GM18951 (cell line): Measurements from ENCODE around the gene AGTPBP1.

Experiments
- POLR2A ChIP-seq: IDR thresholded peaks from 4 replicates; pipeline ENCODE4 v1.6.1; 2011; ENCODE audit warnings: mild to moderate bottlenecking; ENCODE audit not compliant: insufficient read length, insufficient read depth; ENCODE audit errors: extremely low read depth
- in situ Hi-C: fragments of 300-500 bp; cut with MboI; formaldehyde crosslinking; loops from one replicate; pipeline ENCODE4 v1.12.0; 2022; ENCODE audit warnings: low sequenced_read_pairs, mixed read lengths, inconsistent platforms; ENCODE audit not compliant: unreplicated experiment

AGTPBP1 gene

DNA sequence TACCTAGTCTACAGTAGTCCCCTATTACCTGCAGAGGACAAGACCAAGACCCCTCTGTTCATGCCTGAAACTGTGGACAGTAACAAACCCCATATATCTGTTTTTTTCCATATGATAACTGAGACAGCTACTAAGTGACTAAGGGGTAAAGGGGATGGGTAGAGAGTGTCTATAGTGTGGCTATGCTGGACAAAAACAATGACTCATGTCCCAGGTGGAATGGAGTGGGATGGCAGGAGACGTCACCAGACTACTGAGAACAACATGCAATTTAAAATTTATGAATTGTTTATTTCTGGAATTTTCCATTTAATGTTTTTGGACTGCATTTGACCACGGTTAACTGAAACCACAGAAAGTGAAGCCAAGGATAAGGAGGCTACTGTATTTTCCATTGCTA, 171.8 kb downstream of the AGTPBP1 start:
- in situ Hi-C loops, result no loop called here
- TF ChIP-seq POLR2A, result no peak

DNA sequence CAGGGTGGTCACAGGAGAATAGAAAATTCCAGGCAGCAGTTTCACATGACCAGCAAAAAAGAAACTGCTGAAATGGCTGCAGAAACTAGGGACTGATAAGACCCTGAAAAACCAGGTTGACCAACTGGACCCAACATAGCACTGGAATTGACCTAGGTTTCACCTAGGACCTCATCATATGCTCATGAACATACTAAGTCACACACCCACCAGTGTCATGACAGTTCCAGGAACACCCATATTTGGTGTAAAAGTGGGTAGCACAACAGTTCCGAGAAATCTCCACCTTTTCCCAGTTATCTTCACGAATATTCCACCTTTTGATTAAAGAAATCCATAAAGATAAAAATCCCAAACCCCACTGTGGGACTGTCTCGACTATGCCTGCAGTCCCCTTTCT, 182.2 kb downstream of the AGTPBP1 start:
- in situ Hi-C loops, result no loop called here
- no peak for TF ChIP-seq POLR2A

DNA sequence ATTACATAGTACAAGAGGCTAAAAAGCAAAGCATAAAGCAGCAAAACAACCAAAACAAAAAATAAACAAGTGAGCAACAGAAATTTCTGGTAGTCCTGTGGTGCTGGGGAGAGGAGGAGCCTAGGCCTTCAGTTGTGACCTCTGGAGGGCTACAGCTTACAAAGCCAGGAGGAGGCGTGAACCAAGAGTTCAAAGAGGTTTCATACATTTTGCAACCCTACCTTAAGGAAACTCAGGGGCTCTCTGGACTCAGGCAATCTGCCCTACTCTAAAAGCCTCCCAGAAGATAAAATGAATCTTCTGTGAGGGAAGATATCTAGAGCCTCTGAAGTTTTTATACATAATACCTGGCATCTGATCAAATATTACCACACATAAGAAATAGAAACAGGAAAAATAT, 187.4 kb downstream of the AGTPBP1 start:
- in situ Hi-C loops, result no loop called here
- TF ChIP-seq POLR2A, result no peak

DNA sequence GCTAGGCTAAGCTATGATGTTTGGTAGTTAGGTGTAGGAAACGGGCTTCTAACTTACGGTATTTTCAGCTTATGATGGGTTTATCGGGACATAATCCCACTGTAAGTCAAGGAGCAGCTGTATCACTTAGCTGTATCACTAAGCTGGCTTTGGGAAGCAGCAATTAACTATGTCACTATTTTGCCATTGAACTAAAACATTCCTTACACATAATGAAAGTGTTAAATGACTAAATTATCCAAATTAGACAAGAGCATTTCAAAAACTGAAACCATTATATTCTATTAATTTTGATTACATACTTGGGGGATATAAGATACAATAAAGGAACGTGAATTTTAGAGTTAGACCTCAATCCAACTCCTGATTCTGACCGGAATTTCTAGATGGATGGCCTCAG, 188.3 kb downstream of the AGTPBP1 start:
- in situ Hi-C loops, result no loop called here
- no peak for TF ChIP-seq POLR2A

DNA sequence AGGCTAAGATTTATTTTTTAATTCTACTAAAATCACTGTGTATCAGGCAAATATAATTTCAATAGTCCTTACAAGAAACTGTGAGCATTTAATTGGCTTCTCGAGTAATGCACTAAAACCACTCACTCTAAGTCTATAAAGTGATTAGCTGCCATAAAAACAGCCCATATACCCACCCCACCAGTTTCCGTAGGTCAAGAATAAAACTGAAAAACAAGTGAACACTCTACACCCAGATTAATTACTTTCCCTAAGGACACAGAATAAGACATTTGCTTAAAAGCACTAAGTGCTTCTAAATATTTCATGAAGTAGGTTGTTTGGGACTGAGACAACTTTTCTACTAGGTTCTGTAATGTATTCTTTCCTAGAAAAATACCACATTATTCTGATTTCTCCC, 194.2 kb downstream of the AGTPBP1 start:
- in situ Hi-C loops, result no loop called here
- TF ChIP-seq POLR2A, result no peak

DNA sequence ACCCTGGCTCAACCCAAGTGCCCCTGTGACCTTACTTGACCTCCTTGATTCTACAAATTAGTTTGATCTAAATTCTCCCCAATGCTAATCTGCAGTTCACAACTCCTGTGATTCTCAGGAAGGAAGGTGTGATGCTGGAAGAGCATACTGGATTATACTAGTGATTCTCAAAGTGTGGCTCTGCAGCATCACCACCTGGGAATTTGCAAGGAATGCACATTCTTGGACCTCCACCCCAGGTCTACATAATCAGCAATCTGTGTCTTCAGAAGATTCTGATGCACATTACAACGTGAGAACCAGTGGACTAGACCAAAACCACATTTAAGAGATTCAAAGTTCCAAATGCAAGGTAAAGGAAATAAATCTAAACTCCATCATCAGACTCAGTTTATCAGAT, 198.6 kb downstream of the AGTPBP1 start:
- TF ChIP-seq POLR2A, result no peak
- in situ Hi-C loops, result no loop called here

DNA sequence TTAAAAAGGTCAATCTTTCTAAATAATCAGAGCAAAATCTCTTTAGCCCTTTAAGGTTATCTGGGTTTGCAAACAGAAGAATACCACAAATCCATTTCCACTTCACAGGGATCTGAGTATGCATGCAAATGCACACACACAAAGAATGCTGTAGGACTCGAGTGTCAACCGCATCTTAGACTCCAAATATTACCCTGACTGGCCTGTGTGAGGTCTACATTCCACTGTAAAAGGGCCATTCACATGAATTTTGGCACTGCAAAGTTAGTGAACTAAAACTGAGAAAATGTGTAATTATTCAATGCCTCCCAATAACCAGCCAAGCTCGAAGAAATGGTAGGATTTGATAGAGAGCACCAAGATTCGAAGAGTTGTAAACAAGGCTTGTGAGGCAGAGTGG, 199.9 kb downstream of the AGTPBP1 start:
- in situ Hi-C loops, result no loop called here
- no peak for TF ChIP-seq POLR2A

DNA sequence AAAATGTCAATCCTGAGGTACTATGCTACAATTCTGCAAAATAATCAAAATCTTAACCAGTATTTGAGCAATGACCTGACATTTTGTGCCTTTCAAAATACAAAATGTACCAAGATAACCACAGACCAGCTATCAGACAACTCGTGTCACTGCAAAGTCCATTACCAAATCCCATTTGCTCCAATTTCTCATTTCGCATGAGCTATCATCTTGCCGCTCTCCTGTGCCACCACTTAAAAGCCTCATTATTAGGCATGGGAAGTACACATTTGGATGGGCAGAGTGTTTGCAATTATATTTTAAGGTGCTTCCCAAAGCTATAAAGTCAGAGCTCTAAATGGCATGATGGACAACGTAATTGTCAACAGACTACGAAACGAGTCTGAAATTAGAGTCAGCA, 205.2 kb downstream of the AGTPBP1 start:
- no peak for TF ChIP-seq POLR2A
- in situ Hi-C loops, result no loop called here

DNA sequence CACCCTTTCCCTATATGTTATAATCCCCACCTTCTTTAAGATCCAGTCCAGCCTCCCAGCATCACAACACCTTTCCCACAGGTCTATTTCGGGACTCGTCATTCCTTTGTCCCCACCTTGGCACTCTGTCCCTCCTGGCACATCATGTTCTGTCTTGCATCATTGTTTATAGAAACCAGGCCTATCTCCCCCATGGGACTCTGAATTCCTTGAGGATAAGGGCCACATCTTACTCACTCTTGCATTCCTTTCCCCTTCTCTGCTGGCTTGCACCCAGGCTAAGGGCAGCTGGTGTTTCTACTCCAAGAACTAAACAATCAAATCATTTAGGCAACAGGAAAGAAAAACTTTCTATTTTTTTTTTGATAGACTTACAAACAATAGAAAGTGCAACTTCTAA, 205.7 kb downstream of the AGTPBP1 start:
- in situ Hi-C loops, result no loop called here

DNA sequence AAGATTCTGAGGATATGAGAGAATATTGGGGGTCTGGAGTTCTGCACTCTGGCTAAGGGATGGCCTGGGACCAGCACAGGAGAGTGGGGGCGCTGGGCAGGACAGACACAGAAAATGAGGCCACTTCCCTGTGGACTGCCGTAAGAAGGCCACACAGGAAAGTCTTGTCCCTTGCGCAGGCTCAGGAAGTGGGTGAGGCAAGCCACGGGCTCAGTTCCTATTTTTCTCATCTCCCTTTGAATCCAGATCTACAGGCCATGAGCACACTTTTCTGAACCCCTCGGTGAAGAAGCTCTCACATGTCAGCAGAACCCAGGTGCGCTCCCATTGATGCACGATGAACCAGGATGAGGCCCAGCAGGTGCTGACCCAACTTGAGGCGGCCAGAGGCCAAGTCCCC, 207.4 kb downstream of the AGTPBP1 start:
- no peak for TF ChIP-seq POLR2A
- in situ Hi-C loops, result no loop called here

More for the DNA sequence above, 205.7 kb downstream of the AGTPBP1 start:
- TF ChIP-seq POLR2A, result no peak

DNA sequence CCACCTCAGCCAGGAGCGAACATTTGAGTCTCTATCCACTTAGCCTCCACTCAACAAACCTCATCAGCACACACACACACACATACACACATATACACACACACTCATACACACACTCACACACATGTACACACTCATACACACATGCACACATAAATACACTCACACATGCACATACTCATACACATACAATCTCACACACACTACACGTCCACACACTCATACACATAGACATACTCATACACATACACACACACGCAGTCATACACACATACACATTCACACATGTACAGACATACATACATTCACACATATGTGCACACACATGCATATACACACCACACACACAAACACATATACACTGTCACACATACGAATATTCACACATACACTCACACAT, 208.2 kb downstream of the AGTPBP1 start:
- no peak for TF ChIP-seq POLR2A

DNA sequence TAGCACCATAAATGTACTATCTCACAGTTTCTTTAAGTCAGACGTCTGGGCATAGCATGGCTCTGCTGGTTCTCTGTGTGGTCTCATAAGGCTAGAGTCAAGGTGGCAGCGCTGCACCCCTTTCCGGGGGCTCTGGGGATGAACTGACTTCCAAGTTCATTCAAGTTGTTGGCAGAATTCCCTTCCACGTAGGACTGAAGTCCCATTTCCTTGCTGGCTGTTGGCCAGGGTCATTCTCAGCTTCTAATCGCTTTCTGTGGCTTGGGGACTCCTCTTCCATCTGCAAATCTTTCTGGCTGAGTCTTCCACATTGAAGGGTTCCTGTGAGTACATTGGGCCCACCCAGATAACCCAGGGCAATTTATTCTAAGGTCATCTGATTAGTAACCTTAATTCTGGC, 211.0 kb downstream of the AGTPBP1 start:
- in situ Hi-C loops, result no loop called here
- no peak for TF ChIP-seq POLR2A

More for the DNA sequence above, 208.2 kb downstream of the AGTPBP1 start:
- in situ Hi-C loops, result no loop called here

DNA sequence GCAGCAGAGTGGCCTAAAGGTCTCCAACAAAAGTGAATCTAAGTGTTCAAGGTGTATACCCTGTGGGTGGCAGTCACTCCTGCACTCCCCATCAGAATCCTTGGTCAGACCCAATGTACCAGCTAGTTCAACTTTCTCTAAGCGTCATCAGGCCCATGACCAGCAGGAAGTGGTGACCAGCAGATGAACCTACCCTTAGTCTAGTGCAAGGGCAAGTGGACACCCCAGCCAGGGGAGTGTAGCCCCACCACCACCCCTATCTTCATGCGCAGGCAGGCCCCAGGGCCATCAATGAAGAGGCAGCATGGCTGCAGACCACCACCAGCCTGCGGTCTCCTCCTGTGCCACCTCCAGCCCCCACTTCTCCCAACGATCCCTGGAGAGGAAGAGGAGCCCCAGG, 213.1 kb downstream of the AGTPBP1 start:
- TF ChIP-seq POLR2A, result no peak
- in situ Hi-C loops, result no loop called here

DNA sequence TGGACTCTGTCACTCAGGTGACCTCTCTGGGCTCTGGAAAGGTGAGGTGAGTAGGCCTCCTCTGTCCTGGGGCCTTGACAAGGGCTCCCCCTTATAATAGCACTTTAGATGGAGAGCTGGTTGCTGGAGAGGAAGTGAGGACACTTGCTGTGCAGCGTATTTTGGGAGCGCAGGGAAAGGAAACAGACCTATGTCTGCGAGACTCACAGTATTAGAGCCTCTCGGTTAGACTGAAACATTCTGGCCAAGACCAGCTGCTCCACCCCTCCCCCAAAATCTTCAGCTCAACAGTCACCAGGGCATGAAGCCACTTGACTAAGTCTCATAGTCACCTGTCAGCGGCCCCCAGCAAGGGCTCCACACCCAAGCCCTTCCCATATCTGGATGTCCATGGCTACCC, 213.6 kb downstream of the AGTPBP1 start:
- in situ Hi-C loops, result no loop called here
- TF ChIP-seq POLR2A, result no peak

DNA sequence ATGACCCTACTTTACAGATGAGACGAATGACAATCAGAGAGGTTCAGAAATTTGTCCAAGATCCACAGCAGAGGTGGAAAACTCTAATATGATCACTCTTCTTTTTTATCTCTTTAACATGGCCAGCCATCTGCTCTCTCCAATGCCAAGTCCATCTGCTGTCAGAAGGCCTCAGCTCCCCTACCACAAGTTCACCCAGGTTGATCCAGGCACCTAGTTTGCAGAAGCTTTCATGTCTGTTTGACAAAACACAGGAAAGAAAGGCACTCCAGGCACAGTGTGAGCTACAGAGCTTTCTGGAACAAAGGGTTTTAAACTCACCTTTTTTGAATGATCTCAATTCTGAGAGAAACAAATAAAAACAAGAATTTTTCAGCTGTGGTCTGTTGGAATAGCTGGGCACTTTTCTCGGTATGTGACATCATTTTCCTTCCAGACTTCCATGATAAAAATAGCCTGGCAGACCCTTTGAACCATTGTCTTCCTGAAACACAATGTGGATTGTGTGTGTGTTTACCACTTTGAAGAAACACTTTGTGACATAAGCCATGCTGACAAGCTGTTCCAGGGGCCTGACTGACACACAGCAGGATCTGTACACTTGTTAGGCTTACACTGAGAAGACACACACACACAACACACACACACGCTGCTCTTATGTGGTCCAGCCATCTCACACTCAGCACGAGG, 214.3 kb downstream of the AGTPBP1 start:
- TF ChIP-seq POLR2A, result no peak
- in situ Hi-C loops, result no loop called here

DNA sequence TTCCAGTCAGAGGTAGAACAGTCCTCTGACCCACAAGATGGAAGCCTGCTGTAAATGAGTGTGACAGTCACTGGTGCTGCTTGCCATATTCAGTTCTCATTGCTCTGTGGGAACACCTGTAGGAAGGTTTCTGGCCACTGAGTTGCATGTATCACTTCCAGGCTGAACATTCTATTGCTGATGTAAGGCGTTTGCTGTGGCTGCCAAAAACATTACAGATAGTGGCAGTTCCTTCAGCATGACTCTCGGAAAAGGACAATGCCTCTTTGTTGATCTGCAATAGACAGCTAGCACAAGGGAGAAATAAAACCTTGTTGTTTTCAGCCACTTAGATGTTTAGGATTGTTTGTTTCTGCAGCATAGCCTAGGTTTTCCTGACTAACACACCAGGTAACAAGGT, 217.2 kb downstream of the AGTPBP1 start:
- no peak for TF ChIP-seq POLR2A
- in situ Hi-C loops, result no loop called here
